Activated CD8-positive, alpha-beta memory T cell treated with anti-CD3 and anti-CD28 coated beads, Interleukin-2, amount 50 U/mL, for 4 hours (primary cell): ENCODE measurements around the gene PLD5.
"Not testable (repeated sequence)": the region's sequence is repeated elsewhere in the genome, so short reads cannot be mapped to it uniquely, and the experiment has no call there.

Source experiments
- DNase-seq: peaks from one replicate; pipeline ENCODE4 v3.0.0-alpha.2; 2020

The PLD5 gene

GRCh38 chr1:242264419-242264818 is 260.1 kb downstream of the PLD5 start:
- not testable (repeated sequence) for DNase-seq

GRCh38 chr1:242245255-242245654 is 279.2 kb downstream of the PLD5 start:
- DNase-seq = no peak

GRCh38 chr1:242243472-242243871 is 281.0 kb downstream of the PLD5 start:
- DNase-seq = no peak

GRCh38 chr1:242242983-242243382 is 281.5 kb downstream of the PLD5 start:
- DNase-seq = no peak

GRCh38 chr1:242241936-242242335 is 282.6 kb downstream of the PLD5 start:
- no peak for DNase-seq

GRCh38 chr1:242240691-242241090 is 283.8 kb downstream of the PLD5 start:
- DNase-seq = no peak

GRCh38 chr1:242240077-242240476 is 284.4 kb downstream of the PLD5 start:
- DNase-seq = no peak

- no peak for DNase-seq
Observed at GRCh38 chr1:242239398-242239797, 285.1 kb downstream of the PLD5 start.

GRCh38 chr1:242237051-242237450 is 287.4 kb downstream of the PLD5 start:
- DNase-seq = no peak

- no peak for DNase-seq
Observed at GRCh38 chr1:242228991-242229390, 295.5 kb downstream of the PLD5 start.

- DNase-seq = no peak
Observed at GRCh38 chr1:242225767-242226573, 298.5 kb downstream of the PLD5 start.

- not testable (repeated sequence) for DNase-seq
Observed at GRCh38 chr1:242224878-242225766, 299.4 kb downstream of the PLD5 start.

GRCh38 chr1:242224461-242224860 is 300.0 kb downstream of the PLD5 start:
- no peak for DNase-seq

GRCh38 chr1:242219905-242220304 is 304.6 kb downstream of the PLD5 start:
- no peak for DNase-seq

- no peak for DNase-seq
Observed at GRCh38 chr1:242219298-242219901, 305.1 kb downstream of the PLD5 start.

- no peak for DNase-seq
Observed at GRCh38 chr1:242216368-242216767, 308.1 kb downstream of the PLD5 start.

GRCh38 chr1:242214455-242214854 is 310.0 kb downstream of the PLD5 start:
- DNase-seq = not testable (repeated sequence)

- DNase-seq = not testable (repeated sequence)
Observed at GRCh38 chr1:242212961-242213360, 311.5 kb downstream of the PLD5 start.

GRCh38 chr1:242212401-242212800 is 312.1 kb downstream of the PLD5 start:
- no peak for DNase-seq

- DNase-seq = no peak
Observed at GRCh38 chr1:242211254-242212022, 313.1 kb downstream of the PLD5 start.

- DNase-seq = not testable (repeated sequence)
Observed at GRCh38 chr1:242210316-242210715, 314.2 kb downstream of the PLD5 start.

GRCh38 chr1:242209063-242209462 is 315.4 kb downstream of the PLD5 start:
- no peak for DNase-seq

- no peak for DNase-seq
Observed at GRCh38 chr1:242208021-242208420, 316.5 kb downstream of the PLD5 start.
